Upper lobe of left lung (tissue), 4 donors: ENCODE measurements around the gene DNAH17.

Source experiments
- POLR2A ChIP-seq, 4 donors: fragments of 450-650 bp; IDR thresholded peaks; one replicate each; pipeline ENCODE4 v1.5.1; 2016 to 2017; ENCODE audit warnings: antibody characterized with exemption in 4 of 4, mild to moderate bottlenecking in 2 of 4
- POLR2AphosphoS5 ChIP-seq, 2 donors: sonication (generic); formaldehyde crosslinking; IDR thresholded peaks; one replicate each; pipeline ENCODE4 v1.5.1; 2017; ENCODE audit warnings: antibody characterized with exemption in 2 of 2
- TF ChIP-seq, protein P1 (sequence below), 6 experiments: fragments of 450-650 bp in 4 of 6; fragments of 200-600 bp in 2 of 6; sonication (generic) in 2 of 6; IDR thresholded peaks; one replicate each; pipeline ENCODE4 v1.5.1; 2016 to 2019; ENCODE audit warnings: antibody characterized with exemption in 6 of 6

DNA sequence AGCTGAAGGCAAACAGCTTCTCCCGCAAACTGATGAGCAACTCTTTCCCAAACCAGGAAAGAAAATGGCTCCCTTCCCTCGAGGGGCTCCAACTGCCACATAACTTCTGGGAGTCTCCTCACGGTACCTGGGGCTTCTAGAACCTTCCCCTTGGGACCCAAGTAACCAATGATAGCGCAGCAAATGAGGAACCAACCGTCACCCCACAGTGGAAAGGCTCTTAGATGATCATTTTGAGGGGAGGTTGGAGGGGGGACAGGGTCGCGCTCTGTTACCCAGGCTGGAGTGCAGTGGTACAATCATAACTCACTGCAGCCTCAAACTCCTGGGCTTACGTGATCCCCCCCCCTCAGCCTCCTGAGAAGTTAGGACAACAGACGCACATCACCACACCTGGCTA, at the start of gene DNAH17:
- TF ChIP-seq, protein P1, sequence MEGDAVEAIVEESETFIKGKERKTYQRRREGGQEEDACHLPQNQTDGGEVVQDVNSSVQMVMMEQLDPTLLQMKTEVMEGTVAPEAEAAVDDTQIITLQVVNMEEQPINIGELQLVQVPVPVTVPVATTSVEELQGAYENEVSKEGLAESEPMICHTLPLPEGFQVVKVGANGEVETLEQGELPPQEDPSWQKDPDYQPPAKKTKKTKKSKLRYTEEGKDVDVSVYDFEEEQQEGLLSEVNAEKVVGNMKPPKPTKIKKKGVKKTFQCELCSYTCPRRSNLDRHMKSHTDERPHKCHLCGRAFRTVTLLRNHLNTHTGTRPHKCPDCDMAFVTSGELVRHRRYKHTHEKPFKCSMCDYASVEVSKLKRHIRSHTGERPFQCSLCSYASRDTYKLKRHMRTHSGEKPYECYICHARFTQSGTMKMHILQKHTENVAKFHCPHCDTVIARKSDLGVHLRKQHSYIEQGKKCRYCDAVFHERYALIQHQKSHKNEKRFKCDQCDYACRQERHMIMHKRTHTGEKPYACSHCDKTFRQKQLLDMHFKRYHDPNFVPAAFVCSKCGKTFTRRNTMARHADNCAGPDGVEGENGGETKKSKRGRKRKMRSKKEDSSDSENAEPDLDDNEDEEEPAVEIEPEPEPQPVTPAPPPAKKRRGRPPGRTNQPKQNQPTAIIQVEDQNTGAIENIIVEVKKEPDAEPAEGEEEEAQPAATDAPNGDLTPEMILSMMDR (IDR thresholded peaks at IDR 0.05): no peak
- TF ChIP-seq POLR2A (IDR thresholded peaks at IDR 0.05) (no peak), POLR2AphosphoS5 (IDR thresholded peaks at IDR 0.05) (no peak)
